ENCODE measurements around the gene SIGMAR1.

The SIGMAR1 gene

GRCh38 chr9:34629491-34629808, 8.1 kb downstream of the SIGMAR1 start:
- DNase-seq = no peak

DNA sequence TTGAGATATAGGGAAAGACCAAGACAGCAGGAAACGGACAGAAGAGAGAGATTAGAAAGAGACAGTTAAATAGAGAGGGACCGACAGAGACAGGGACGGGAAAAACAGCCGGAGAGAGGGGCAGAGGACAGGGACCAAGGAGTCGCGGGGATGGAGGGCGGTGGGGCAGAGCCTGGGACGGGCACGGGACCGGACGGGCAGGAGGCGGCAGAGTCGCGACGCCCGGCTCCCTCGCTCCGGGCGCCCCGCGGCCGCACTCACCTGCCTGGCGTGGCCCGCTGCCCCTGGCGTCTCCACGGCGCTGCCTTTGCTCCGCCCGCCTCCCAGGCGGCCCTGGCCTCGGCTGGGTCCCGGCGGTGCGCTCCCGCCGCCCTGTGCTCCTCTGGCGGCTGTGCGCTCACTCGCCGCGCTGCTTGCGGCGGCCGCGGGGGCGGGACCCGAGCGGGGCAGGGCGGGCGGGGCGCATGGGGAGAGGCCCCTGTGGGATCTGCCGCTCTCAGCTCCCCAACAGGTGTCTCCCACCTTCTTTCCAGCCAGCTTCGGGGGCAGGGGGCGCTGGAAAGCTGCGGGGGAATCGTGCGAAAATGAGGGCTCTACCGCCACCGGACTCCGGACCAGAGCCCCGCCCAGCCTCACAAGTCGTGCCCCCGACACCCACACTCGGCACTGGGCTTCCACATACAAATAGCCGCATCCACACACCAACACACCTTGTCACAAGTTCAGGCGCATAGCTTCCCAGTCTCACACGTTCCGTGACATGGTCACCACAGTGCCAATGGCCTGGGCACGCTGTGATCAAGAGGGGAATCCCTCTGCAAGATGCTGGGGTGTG, 8.7 kb downstream of the SIGMAR1 start, which contains the start of gene ARID3C:
ARID3C (minus strand) TSS at position 411 of the 835 bp plus-strand sequence. CDS start 1,052 bp downstream, outside the sequence.
- peak; percentile 32 for DNase-seq

GRCh38 chr9:34627716-34628655, 9.6 kb downstream of the SIGMAR1 start:
- no peak for DNase-seq

DNA sequence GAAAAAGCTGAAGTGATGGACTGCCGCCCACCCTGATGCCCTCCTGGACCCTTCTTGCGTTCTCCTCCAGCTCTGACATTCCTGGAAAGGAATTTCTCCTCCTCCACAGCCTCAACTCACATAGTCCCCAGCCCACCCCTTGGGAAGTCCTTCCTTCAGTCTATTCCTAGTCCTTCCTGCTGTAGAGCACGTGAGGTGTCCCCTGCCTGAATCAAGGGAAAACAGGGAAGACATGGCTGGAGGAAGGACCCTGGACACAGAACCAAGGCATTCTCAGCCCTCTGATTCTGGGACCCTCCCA, 12.5 kb downstream of the SIGMAR1 start:
- DNase-seq = no peak

GRCh38 chr9:34624475-34625185, 13.0 kb downstream of the SIGMAR1 start:
- no peak for DNase-seq

- DNase-seq = no peak
Observed at GRCh38 chr9:34623374-34624235, 14.0 kb downstream of the SIGMAR1 start.

GRCh38 chr9:34620061-34620994, 17.3 kb downstream of the SIGMAR1 start, which contains the start of gene DCTN3:
DCTN3 (minus strand) TSS chr9:34620495; CDS start chr9:34620464, 31 bp downstream.
- peak; percentile 87 for DNase-seq

GRCh38 chr9:34615132-34615531, 22.5 kb downstream of the SIGMAR1 start:
- no peak for DNase-seq

GRCh38 chr9:34612788-34613390, 24.7 kb downstream of the SIGMAR1 start:
- peak; percentile 53 for DNase-seq

DNA sequence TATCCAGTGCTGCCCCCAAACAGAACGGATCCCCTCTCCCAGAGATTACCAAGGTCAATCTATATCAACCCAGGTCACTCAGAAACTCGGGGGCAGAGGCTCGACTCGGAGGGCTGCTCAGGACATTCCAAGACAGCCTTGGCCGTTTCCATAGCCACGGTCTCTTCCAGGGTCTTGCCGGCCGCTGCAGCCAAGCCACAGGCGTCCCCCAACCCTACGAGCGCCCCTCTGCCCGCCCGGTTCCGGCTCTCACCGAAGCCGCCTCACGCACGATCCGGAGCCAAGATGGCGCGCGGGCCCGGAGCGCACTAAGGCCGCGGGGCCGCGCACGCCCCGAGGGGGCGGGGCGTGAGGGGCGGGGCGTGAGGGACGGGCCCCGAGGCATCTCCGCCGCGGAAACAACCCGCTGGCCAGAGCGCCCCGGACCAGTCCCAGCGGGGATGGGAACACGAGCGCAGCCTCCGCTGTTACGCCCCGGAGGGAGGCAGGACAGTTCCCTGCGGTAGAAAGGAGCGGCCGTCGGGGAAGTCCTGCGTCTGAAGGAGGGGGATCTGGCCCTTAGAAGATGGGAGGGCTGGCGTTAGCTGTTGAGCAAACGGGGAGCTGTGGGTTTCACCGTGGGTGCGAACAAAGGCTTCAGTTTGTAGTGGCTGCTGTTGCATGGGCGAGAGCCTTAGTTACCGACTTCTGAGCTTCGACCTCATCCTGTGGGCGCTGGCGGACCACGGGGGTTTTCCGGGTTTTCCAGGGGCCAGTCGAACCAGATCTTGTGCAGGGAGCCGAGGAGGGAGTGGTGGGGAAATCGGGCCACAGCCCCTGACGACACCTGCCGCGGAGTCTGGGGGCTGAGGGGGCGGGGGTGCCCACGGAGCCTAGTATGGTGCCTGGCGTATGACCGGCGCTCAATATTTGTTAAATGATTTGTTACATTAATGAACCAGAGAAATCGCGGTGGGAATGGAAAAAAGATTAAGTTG, 25.5 kb downstream of the SIGMAR1 start, which contains the start of gene RPP25L:
RPP25L (minus strand) TSS at position 287 of the 977 bp plus-strand sequence. CDS start 801 bp downstream, outside the sequence.
- DNase-seq = peak; percentile 78

DNA sequence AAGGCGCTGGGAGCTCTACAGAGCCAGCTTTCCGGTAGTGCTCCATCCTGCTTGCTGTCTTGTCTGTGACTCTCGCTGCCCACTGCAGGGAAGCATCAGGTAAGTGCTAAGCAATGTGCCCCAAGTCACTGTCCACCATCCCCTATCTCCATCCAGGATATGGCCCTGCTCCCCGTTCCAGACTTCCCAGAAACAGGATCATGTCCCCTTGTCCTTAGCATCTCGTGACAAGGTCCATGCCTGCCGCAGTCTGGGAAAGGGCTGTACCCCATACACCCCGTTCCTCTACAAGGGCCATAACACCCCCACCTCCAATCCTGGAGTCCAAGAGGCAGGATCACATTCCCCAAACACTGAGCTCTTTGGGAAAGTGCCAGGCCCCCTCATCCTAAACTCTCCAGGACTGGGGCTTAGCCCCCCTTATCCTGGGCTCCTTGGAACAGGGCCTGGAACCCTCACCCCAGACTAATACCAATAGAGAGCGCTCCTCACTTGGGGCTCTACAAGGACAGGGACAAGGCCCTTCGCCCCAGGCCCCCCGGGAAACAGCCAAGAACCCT, 26.3 kb downstream of the SIGMAR1 start:
- DNase-seq = no peak

- DNase-seq = no peak
Observed at GRCh38 chr9:34610434-34611206, 27.0 kb downstream of the SIGMAR1 start.

DNA sequence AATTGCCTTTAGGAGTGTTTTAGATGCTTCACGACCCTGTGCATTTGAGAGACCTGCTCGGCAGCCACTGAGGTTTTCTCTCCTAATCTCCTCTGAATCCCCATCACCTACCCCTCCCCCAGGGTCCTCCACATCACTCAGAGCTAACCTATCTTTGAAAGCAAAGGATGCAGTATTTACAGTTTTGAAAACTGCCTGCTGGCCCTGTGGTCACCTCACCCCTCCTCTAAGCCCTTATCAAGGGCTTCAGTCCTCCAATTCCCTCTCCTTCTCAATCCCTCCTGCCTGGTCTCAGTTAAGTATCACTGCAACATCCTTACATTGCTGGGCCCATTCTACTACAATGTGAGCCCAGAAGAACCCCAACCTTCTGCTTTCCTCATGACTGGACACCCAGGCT, 30.3 kb downstream of the SIGMAR1 start:
- DNase-seq = no peak

DNA sequence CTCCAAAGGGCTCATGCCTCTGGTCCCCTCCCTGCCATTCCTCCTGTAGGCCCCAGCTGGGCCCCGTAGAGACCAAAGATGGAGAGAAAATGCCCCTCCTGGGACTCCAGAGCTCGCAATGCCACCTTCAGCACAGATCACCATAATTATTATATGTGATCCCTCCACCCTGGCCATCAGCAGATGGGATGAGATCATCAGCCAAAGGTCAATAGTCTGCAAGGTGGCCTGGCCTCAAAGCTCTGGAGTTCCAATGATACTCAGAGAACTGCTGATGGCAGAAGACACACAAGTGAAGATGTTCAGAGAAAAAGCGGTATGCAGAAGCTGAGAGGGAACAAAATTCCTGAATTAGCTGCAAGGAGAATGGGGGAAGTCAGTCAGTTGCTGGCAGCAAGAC, 30.7 kb downstream of the SIGMAR1 start:
- DNase-seq = no peak

- no peak for DNase-seq
Observed at GRCh38 chr9:34606190-34606589, 31.4 kb downstream of the SIGMAR1 start.

- DNase-seq = peak; percentile 65
Observed at GRCh38 chr9:34603610-34604231, 33.9 kb downstream of the SIGMAR1 start.

GRCh38 chr9:34601937-34602573, 35.5 kb downstream of the SIGMAR1 start:
- DNase-seq = no peak

Data from activated effector memory CD4-positive, alpha-beta T cell treated with Interleukin-2 at 50 U/mL for 16 hours (primary cell).